ENCODE measurements around the gene CCDC12. TPM values are rescaled to one million over a fixed set of nuclear protein-coding genes. Genes with fewer than 3 reads are reported as not detected.
A peak's percentile ranks its signal among the peaks of the same experiment; 100 is the strongest.

Gene CCDC12
- total and polyA plus RNA-seq, 9 of the 15 experiments (the other 6 are each of a cell fraction or from before 2014, with no cell fraction given) = 8.9 to 201 (median 86.9) TPM

DNA sequence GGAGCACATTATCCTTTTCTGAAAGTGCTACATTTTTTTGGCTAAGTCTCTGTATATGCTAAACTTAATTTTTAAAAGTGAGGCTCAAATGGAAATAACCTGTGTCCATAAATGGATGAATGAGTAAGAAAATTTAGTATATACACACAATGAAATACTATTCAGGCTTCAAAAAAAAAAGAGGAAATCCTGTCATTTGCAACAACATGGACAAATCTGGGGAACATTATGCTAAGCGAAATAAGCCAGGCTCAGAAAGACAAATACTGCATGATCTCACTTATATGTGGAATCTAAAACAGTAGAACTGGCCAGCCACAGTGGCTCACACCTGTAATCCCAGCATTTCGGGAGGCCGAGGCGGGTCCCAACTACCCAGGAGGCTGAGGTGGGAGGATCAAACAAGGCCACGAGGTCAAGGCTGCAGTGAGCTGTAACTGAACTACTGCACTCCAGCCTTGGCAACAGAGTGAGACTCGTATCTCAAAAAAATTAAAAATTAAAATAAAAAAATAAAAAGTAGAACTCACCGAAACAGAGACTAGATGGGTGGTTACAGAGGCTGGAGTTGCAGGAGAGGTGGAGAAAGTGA, 25.8 kb downstream of the CCDC12 start:
- no peak overlapping the region for H3K4me3 ChIP-seq
- H3K79me2 ChIP-seq (ENCODE audit: control insufficient read depth, insufficient read depth, low read length) = peaks cover 97% of the 10 kb centered on the region
- in situ Hi-C loops (cut with MboI) (no loop called here), intact Hi-C loops (cut with micrococcal nuclease) (no loop called here)
- ChIA-PET POLR2A (interaction anchor here (0.6 to 4.3 kb wide), 5 partner anchors 14 to 1020 kb away, joined by 3 to 22 read pairs (median 3); partner anchors contain the start of gene CCDC12), CTCF (ENCODE audit: low intra/inter-chr PET ratio) (interaction anchor here (0.6 kb wide), 1 partner anchor 12 kb away, joined by 4 read pairs; no protein-coding TSS in a partner anchor)
- H3K9ac ChIP-seq (ENCODE audit: insufficient read depth in 1 of 2, low read depth in 2 of 2, low read length in 2 of 2) = no peak overlapping the region
- 71% methylated on average over 7 of the region's 7 CpGs for WGBS (ENCODE audit: insufficient coverage, low coverage, missing lambda C conversion rate)
- ATAC-seq = no peak
- FAIRE-seq = no peak
- no peaks in the 10 kb centered on the region for H3K9me3 ChIP-seq (replicated peaks; ENCODE audit: control insufficient read depth, insufficient read depth, low read depth, low read length)
- H2AFZ ChIP-seq (ENCODE audit: low read depth, low read length) = no peak overlapping the region
- no peaks in the 10 kb centered on the region for H3K27me3 ChIP-seq (ENCODE audit: control insufficient read depth in 2 of 2, insufficient read depth in 2 of 2, low read length in 2 of 2)
- H3K4me2 ChIP-seq (ENCODE audit: insufficient read depth, low read length) = no peak overlapping the region
- H3K36me3 ChIP-seq (ENCODE audit: control insufficient read depth, insufficient read depth, low read length) = peaks cover 42% of the 10 kb centered on the region
- BruUV-seq (replicated peaks) = no TSS peak
- no peak for DNase-seq (ENCODE audit: extremely low read depth in 1 of 4, low spot score in 3 of 4)
- peaks cover 29% of the 10 kb centered on the region for H3K9me1 ChIP-seq (ENCODE audit: control insufficient read depth, insufficient read depth, low read length)
- TF ChIP-seq SPI1 (IDR thresholded peaks at IDR 0.05; ENCODE audit: borderline replicate concordance, low read depth, low read length) (peak; percentile 30; the same call in 1 of the 2 replicates), ZNF583 (CRISPR knock-in tag; IDR thresholded peaks at IDR 0.05) (no peak), ZNF311 (CRISPR knock-in tag; IDR thresholded peaks at IDR 0.05) (no peak), ARHGAP35 (IDR thresholded peaks at IDR 0.05; ENCODE audit: partially characterized antibody) (no peak), ILF3 (IDR thresholded peaks at IDR 0.05; ENCODE audit: borderline replicate concordance) (no peak), LCOR (CRISPR knock-in tag; IDR thresholded peaks at IDR 0.05) (no peak)
- TF ChIP-seq, protein P1, sequence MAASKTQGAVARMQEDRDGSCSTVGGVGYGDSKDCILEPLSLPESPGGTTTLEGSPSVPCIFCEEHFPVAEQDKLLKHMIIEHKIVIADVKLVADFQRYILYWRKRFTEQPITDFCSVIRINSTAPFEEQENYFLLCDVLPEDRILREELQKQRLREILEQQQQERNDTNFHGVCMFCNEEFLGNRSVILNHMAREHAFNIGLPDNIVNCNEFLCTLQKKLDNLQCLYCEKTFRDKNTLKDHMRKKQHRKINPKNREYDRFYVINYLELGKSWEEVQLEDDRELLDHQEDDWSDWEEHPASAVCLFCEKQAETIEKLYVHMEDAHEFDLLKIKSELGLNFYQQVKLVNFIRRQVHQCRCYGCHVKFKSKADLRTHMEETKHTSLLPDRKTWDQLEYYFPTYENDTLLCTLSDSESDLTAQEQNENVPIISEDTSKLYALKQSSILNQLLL (CRISPR knock-in tag; IDR thresholded peaks at IDR 0.05; ENCODE audit: borderline replicate concordance) = no peak
- TF ChIP-seq, protein P2, sequence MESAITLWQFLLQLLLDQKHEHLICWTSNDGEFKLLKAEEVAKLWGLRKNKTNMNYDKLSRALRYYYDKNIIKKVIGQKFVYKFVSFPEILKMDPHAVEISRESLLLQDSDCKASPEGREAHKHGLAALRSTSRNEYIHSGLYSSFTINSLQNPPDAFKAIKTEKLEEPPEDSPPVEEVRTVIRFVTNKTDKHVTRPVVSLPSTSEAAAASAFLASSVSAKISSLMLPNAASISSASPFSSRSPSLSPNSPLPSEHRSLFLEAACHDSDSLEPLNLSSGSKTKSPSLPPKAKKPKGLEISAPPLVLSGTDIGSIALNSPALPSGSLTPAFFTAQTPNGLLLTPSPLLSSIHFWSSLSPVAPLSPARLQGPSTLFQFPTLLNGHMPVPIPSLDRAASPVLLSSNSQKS (CRISPR knock-in tag; IDR thresholded peaks at IDR 0.05) = no peak
- H3K27ac ChIP-seq (ENCODE audit: extremely low read depth, low read depth, low read length) = no peak overlapping the region
- H3K4me1 ChIP-seq (replicated peaks in 1 of 2; ENCODE audit: control insufficient read depth in 2 of 2, insufficient read depth in 2 of 2, low read length in 2 of 2) = peaks cover 64 to 80% of the 10 kb centered on the region in 2 experiments
- peaks cover 76% of the 10 kb centered on the region for H4K20me1 ChIP-seq (replicated peaks; ENCODE audit: control insufficient read depth, insufficient read depth, low read length)
